Skin of body (tissue), 2 donors: Measurements from ENCODE around the gene PHACTR1. TPM values are rescaled to one million over a fixed set of nuclear protein-coding genes. Genes with fewer than 3 reads are reported as not detected.

Source experiments
- DNase-seq: peaks from one replicate; lab custom pipeline; 2025; lab: John Stamatoyannopoulos, UW
- total RNA-seq: library from RNA; depleted of rRNA; stranded (reverse); fragments of >200 nt; gene quantifications from one replicate; pipeline ENCODE4 v1.2.3, GENCODE V29; 2014

Gene PHACTR1
- total RNA-seq, 1 donor from 2014 or later, result 12.7 TPM

- no peak for DNase-seq
These were observed 543.6 kb downstream of the PHACTR1 start for GRCh38 chr6:13260101-13260598.

GRCh38 chr6:13260831-13261230, 544.3 kb downstream of the PHACTR1 start:
- no peak for DNase-seq

GRCh38 chr6:13261464-13261994, 545.0 kb downstream of the PHACTR1 start:
- no peak for DNase-seq

- DNase-seq, result no peak
These were observed 546.0 kb downstream of the PHACTR1 start for GRCh38 chr6:13262302-13263230.

- DNase-seq, result no peak
These were observed 547.1 kb downstream of the PHACTR1 start for GRCh38 chr6:13263669-13264068.

GRCh38 chr6:13267142-13267651, 550.6 kb downstream of the PHACTR1 start:
- no peak for DNase-seq

GRCh38 chr6:13268913-13269518, 552.4 kb downstream of the PHACTR1 start:
- DNase-seq, result no peak

GRCh38 chr6:13272131-13273046, 555.8 kb downstream of the PHACTR1 start:
- no peak for DNase-seq

- DNase-seq, result peak; percentile 31
These were observed 556.8 kb downstream of the PHACTR1 start for GRCh38 chr6:13273202-13273930.

- no peak for DNase-seq
These were observed 557.6 kb downstream of the PHACTR1 start for GRCh38 chr6:13273931-13274706.

GRCh38 chr6:13274707-13275434, 558.3 kb downstream of the PHACTR1 start:
- DNase-seq, result no peak

- no peak for DNase-seq
These were observed 558.9 kb downstream of the PHACTR1 start for GRCh38 chr6:13275435-13275989.

- no peak for DNase-seq
These were observed 560.7 kb downstream of the PHACTR1 start for GRCh38 chr6:13277231-13277630.

GRCh38 chr6:13278164-13278563, 561.6 kb downstream of the PHACTR1 start:
- DNase-seq, result no peak

- peak; percentile 96 for DNase-seq
These were observed 562.4 kb downstream of the PHACTR1 start for GRCh38 chr6:13278991-13279390.

GRCh38 chr6:13280254-13280653, 563.7 kb downstream of the PHACTR1 start:
- DNase-seq, result no peak

GRCh38 chr6:13281686-13282085, 565.1 kb downstream of the PHACTR1 start:
- peak; percentile 80 for DNase-seq

- no peak for DNase-seq
These were observed 566.0 kb downstream of the PHACTR1 start for GRCh38 chr6:13282393-13283069.
